Osteoblast (primary cell): ENCODE results near the gene KCNJ3. TPM values are rescaled to one million over a fixed set of nuclear protein-coding genes. Genes with fewer than 3 reads are reported as not detected.

Experiments used
- DNase-seq: peaks from one replicate; pipeline ENCODE4 v3.0.0; 2011; ENCODE audit warnings: low spot score, mixed read lengths; ENCODE audit not compliant: insufficient read length; ENCODE audit errors: missing footprints
- H2AFZ ChIP-seq: 2 replicates; pipeline ENCODE4 v1.6.0; 2011; ENCODE audit warnings: mild to moderate bottlenecking, low read length
- H3K27ac ChIP-seq: 2 replicates; pipeline ENCODE4 v1.5.1; 2011; ENCODE audit warnings: mild to moderate bottlenecking, low read depth, low read length, moderate library complexity
- H3K27me3 ChIP-seq: 2 replicates; pipeline ENCODE4 v1.6.0; 2012; ENCODE audit warnings: mild to moderate bottlenecking, control low read depth, inconsistent platforms, low read length, moderate library complexity; ENCODE audit not compliant: insufficient read depth
- H3K36me3 ChIP-seq: 2 replicates; pipeline ENCODE4 v1.5.1; 2011; ENCODE audit warnings: mild to moderate bottlenecking, low read length, control low read depth, moderate library complexity; ENCODE audit not compliant: insufficient read depth
- H3K4me1 ChIP-seq: 2 replicates; pipeline ENCODE4 v1.5.1; 2011; ENCODE audit warnings: mild to moderate bottlenecking, low read length, control low read depth, moderate library complexity; ENCODE audit not compliant: insufficient read depth
- H3K4me2 ChIP-seq: 2 replicates; pipeline ENCODE4 v1.6.0; 2011; ENCODE audit warnings: mild to moderate bottlenecking, low read length; ENCODE audit not compliant: insufficient read depth
- H3K4me3 ChIP-seq: fragments of 200-600 bp; sonication (generic); 3 replicates; pipeline ENCODE4 v1.5.1; 2012; ENCODE audit warnings: mild to moderate bottlenecking, low read length, inconsistent platforms; ENCODE audit not compliant: insufficient read depth
- H3K79me2 ChIP-seq: 2 replicates; pipeline ENCODE4 v1.6.0; 2012; ENCODE audit warnings: mild to moderate bottlenecking, low read length, control low read depth, inconsistent platforms; ENCODE audit not compliant: insufficient read depth
- H3K9me3 ChIP-seq: 2 replicates; pipeline ENCODE4 v1.5.1; 2011; ENCODE audit warnings: low read depth, low read length, control low read depth
- H4K20me1 ChIP-seq: 2 replicates; pipeline ENCODE4 v1.6.0; 2012; ENCODE audit warnings: mild to moderate bottlenecking, low read length, control low read depth; ENCODE audit not compliant: insufficient read depth
- total RNA-seq: library from RNA; depleted of rRNA; stranded (reverse); fragments of >200 nt; gene quantifications from 2 replicates; pipeline ENCODE4 v1.2.3, GENCODE V29; 2012
- TF ChIP-seq, protein P1 (sequence below): IDR thresholded peaks from 2 replicates; pipeline ENCODE4 v1.5.1; 2011; ENCODE audit warnings: mild to moderate bottlenecking, low read depth, low read length, moderate library complexity; ENCODE audit errors: extremely low read depth

The KCNJ3 gene, protein sequence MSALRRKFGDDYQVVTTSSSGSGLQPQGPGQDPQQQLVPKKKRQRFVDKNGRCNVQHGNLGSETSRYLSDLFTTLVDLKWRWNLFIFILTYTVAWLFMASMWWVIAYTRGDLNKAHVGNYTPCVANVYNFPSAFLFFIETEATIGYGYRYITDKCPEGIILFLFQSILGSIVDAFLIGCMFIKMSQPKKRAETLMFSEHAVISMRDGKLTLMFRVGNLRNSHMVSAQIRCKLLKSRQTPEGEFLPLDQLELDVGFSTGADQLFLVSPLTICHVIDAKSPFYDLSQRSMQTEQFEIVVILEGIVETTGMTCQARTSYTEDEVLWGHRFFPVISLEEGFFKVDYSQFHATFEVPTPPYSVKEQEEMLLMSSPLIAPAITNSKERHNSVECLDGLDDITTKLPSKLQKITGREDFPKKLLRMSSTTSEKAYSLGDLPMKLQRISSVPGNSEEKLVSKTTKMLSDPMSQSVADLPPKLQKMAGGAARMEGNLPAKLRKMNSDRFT
- total RNA-seq, result not detected in 2 replicates

DNA sequence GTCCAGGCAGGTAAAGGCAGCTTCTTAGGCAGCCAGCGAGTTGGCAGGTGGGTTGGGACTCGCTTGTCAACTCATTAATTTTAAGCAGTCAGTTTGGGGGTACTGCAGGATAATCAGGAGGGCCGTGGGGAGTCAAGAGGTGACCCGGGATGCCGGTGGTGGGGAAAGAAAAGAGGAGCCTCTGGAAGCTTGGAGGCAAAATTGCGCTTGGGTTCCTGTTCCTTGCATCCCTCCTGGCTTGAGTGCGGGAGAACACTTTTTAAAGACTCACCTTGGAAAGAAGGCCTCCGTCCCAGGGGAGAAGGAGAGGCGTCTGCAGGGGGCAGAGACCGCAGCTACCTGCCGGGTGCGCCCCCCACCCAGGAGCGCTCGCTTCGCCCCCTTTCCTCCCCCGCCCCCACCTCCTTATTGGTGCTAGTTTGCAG is at the start of gene KCNJ3:
Gene KCNJ3, plus strand, starts transcription at position 400 of the 425 bp plus-strand sequence. CDS start 81 bp downstream, outside the sequence.
- H2AFZ ChIP-seq, result no peak within 1 kb of the TSS
- H4K20me1 ChIP-seq, result no peaks in the 10 kb centered on the region
- no peak within 1 kb of the TSS for H3K4me2 ChIP-seq
- H3K27me3 ChIP-seq, result no peaks in the 10 kb centered on the region
- no peaks in the 10 kb centered on the region for H3K36me3 ChIP-seq
- TF ChIP-seq, protein P1, sequence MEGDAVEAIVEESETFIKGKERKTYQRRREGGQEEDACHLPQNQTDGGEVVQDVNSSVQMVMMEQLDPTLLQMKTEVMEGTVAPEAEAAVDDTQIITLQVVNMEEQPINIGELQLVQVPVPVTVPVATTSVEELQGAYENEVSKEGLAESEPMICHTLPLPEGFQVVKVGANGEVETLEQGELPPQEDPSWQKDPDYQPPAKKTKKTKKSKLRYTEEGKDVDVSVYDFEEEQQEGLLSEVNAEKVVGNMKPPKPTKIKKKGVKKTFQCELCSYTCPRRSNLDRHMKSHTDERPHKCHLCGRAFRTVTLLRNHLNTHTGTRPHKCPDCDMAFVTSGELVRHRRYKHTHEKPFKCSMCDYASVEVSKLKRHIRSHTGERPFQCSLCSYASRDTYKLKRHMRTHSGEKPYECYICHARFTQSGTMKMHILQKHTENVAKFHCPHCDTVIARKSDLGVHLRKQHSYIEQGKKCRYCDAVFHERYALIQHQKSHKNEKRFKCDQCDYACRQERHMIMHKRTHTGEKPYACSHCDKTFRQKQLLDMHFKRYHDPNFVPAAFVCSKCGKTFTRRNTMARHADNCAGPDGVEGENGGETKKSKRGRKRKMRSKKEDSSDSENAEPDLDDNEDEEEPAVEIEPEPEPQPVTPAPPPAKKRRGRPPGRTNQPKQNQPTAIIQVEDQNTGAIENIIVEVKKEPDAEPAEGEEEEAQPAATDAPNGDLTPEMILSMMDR, result no peak
- DNase-seq, result no peak
- H3K9me3 ChIP-seq, result no peaks in the 10 kb centered on the region
- H3K79me2 ChIP-seq, result no peaks in the 10 kb centered on the region
- H3K4me3 ChIP-seq, result no peak within 1 kb of the TSS
- no peaks in the 10 kb centered on the region for H3K4me1 ChIP-seq
- no peak within 1 kb of the TSS for H3K27ac ChIP-seq

DNA sequence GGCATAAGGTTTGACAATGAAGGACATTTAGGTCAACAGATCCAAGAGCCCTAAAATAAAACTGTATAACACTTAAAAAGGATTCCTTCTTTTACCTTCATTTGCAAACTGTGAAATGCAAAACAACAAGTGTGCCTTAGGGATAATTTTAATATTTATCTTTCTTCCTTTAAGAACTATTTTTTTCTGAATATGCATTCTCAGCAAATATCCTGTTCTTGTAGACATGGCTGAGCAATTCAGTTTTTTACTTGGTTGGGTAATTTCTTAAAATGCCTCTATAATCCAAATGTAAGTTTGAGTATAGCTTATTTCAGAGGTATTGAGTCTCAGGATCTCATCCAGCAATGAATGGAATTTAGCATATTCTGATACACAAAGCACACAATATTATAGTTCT is 43.0 kb upstream of the KCNJ3 start:
- H4K20me1 ChIP-seq, result no peaks in the 10 kb centered on the region
- H3K4me2 ChIP-seq, result no peak overlapping the region
- no peaks in the 10 kb centered on the region for H3K4me1 ChIP-seq
- H3K27me3 ChIP-seq, result no peaks in the 10 kb centered on the region
- DNase-seq, result no peak
- H3K9me3 ChIP-seq, result no peaks in the 10 kb centered on the region
- H3K4me3 ChIP-seq, result no peak overlapping the region
- no peak overlapping the region for H2AFZ ChIP-seq
- no peaks in the 10 kb centered on the region for H3K36me3 ChIP-seq
- TF ChIP-seq, protein P1, result no peak
- no peak overlapping the region for H3K27ac ChIP-seq
- H3K79me2 ChIP-seq, result no peaks in the 10 kb centered on the region

DNA sequence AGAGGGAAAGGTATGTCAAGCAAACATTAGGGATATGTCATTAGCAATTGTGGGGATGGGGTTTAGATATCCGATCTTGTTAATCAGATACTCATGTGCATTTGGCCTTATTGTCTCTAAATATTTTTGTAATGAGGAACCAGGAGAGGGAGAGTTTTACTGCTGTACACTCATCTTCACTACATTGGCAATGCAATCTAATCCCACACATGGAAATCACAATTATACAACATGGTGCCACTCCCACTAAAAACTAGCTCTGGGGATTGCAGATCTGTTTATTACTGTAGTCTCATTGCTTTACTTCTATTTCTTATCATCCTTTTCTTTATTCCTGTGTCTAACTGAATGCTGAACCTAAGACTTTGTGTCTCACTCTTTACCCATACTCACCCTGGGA is 39.6 kb upstream of the KCNJ3 start:
- no peak for DNase-seq
- no peaks in the 10 kb centered on the region for H4K20me1 ChIP-seq
- H3K36me3 ChIP-seq, result no peaks in the 10 kb centered on the region
- no peaks in the 10 kb centered on the region for H3K27me3 ChIP-seq
- TF ChIP-seq, protein P1, result no peak
- H3K4me3 ChIP-seq, result no peak overlapping the region
- no peak overlapping the region for H2AFZ ChIP-seq
- no peak overlapping the region for H3K4me2 ChIP-seq
- H3K27ac ChIP-seq, result no peak overlapping the region
- no peaks in the 10 kb centered on the region for H3K9me3 ChIP-seq
- no peaks in the 10 kb centered on the region for H3K4me1 ChIP-seq
- H3K79me2 ChIP-seq, result no peaks in the 10 kb centered on the region

DNA sequence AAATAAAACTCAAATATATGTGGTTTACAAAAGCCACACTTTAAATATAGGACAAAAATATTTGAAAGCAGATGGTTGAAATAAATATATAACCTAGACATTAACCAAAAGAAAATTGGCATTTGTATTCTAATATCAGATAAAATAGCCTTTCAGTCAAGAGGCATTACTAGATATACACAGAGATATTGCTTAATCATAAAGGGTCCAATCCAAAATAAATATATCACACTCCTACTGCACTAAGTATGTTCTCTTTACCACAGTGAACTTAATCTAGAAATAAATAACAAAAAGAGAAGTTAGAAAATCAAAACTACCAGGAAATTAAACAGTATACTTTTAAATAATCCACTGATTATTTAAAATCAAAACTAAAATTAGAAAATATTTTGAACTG is 34.2 kb upstream of the KCNJ3 start:
- Histone ChIP-seq H3K79me2 (no peaks in the 10 kb centered on the region), H3K36me3 (no peaks in the 10 kb centered on the region), H4K20me1 (no peaks in the 10 kb centered on the region), H3K4me1 (no peaks in the 10 kb centered on the region), H2AFZ (no peak overlapping the region), H3K4me3 (no peak overlapping the region), H3K4me2 (no peak overlapping the region), H3K27me3 (no peaks in the 10 kb centered on the region), H3K9me3 (no peaks in the 10 kb centered on the region), H3K27ac (no peak overlapping the region)
- TF ChIP-seq, protein P1, result no peak
- no peak for DNase-seq
